Tongue (tissue), 2 donors: ENCODE measurements around the gene PHF14. TPM values are rescaled to one million over a fixed set of nuclear protein-coding genes. Genes with fewer than 3 reads are reported as not detected.
A peak's percentile ranks its signal among the peaks of the same experiment; 100 is the strongest.
"Not testable (repeated sequence)": the region's sequence is repeated elsewhere in the genome, so short reads cannot be mapped to it uniquely, and the experiment has no call there.

ENCODE experiments used
- DNase-seq: peaks from one replicate; pipeline ENCODE4 v3.0.0-alpha.2; 2015
- total RNA-seq: library from RNA; depleted of rRNA; stranded (reverse); fragments of >200 nt; gene quantifications from one replicate; pipeline ENCODE4 v1.2.3, GENCODE V29; 2014

The PHF14 gene
- total RNA-seq, 1 donor from 2014 or later, result 78.9 TPM

- no peak for DNase-seq
Observed at GRCh38 chr7:10977113-10977512, 3.4 kb downstream of the PHF14 start.

GRCh38 chr7:10981317-10981716 lies 7.6 kb downstream of the PHF14 start:
- DNase-seq, result no peak

- DNase-seq, result not testable (repeated sequence)
Observed at GRCh38 chr7:10990748-10991147, 17.1 kb downstream of the PHF14 start.

GRCh38 chr7:10995482-10996166 lies 22.0 kb downstream of the PHF14 start:
- DNase-seq, result not testable (repeated sequence)

- no peak for DNase-seq
Observed at GRCh38 chr7:10998996-10999757, 25.5 kb downstream of the PHF14 start.

- no peak for DNase-seq
Observed at GRCh38 chr7:11005202-11005601, 31.5 kb downstream of the PHF14 start.

GRCh38 chr7:11006291-11006690 lies 32.6 kb downstream of the PHF14 start:
- no peak for DNase-seq

- DNase-seq, result no peak
Observed at GRCh38 chr7:11009631-11010030, 36.0 kb downstream of the PHF14 start.

GRCh38 chr7:11021468-11021867 lies 47.8 kb downstream of the PHF14 start:
- DNase-seq, result peak; percentile 41

- peak; percentile 2 for DNase-seq
Observed at GRCh38 chr7:11026452-11027359, 53.0 kb downstream of the PHF14 start.

GRCh38 chr7:11035661-11036060 lies 62.0 kb downstream of the PHF14 start:
- DNase-seq, result peak; percentile 27

GRCh38 chr7:11039974-11040373 lies 66.3 kb downstream of the PHF14 start:
- no peak for DNase-seq

- no peak for DNase-seq
Observed at GRCh38 chr7:11054033-11054432, 80.4 kb downstream of the PHF14 start.

- DNase-seq, result peak; percentile 33
Observed at GRCh38 chr7:11060893-11061292, 87.2 kb downstream of the PHF14 start.

- DNase-seq, result no peak
Observed at GRCh38 chr7:11062110-11062509, 88.4 kb downstream of the PHF14 start.

- no peak for DNase-seq
Observed at GRCh38 chr7:11069591-11069990, 95.9 kb downstream of the PHF14 start.

GRCh38 chr7:11077816-11078215 lies 104.1 kb downstream of the PHF14 start:
- no peak for DNase-seq

- no peak for DNase-seq
Observed at GRCh38 chr7:11078247-11078834, 104.7 kb downstream of the PHF14 start.

- DNase-seq, result no peak
Observed at GRCh38 chr7:11079907-11080306, 106.2 kb downstream of the PHF14 start.

- no peak for DNase-seq
Observed at GRCh38 chr7:11082121-11082520, 108.4 kb downstream of the PHF14 start.

GRCh38 chr7:11082552-11083213 lies 109.0 kb downstream of the PHF14 start:
- no peak for DNase-seq

- DNase-seq, result no peak
Observed at GRCh38 chr7:11083214-11083568, 109.5 kb downstream of the PHF14 start.
